ENCODE measurements around the gene COL6A3. TPM values are rescaled to one million over a fixed set of nuclear protein-coding genes. Genes with fewer than 3 reads are reported as not detected.

Gene COL6A3
- total RNA-seq, 1 experiment from 2014 or later = 1.2 TPM

GRCh38 chr2:237295889-237296480 is 118.0 kb downstream of the COL6A3 start:
- peaks cover 40 to 56% of the 10 kb centered on the region in 2 experiments for H3K4me1 ChIP-seq (ENCODE audit: control insufficient read depth in 1 of 2, insufficient read depth in 2 of 2, low read length in 2 of 2)
- ATAC-seq (no peak), DNase-seq (ENCODE audit: low read depth, low spot score) (no peak)
- BruUV-seq (replicated peaks) = no TSS peak
- ChIA-PET RAD21 (ENCODE audit: low non-redundant PET in 1 of 2, low total read pairs in 2 of 2, uncharacterized antibody in 2 of 2, unreplicated experiment in 2 of 2) (no interaction called here), POLR2A (no interaction called here), CTCF (no interaction called here)
- H3K27ac ChIP-seq (ENCODE audit: low read depth, low read length) = no peak overlapping the region
- H3K9me3 ChIP-seq (ENCODE audit: control insufficient read depth in 1 of 2, insufficient read depth in 1 of 2, low read depth in 1 of 2, low read length in 2 of 2) = no peaks in the 10 kb centered on the region
- H3K9ac ChIP-seq (ENCODE audit: low read length) = no peak overlapping the region
- H3K79me2 ChIP-seq (ENCODE audit: insufficient read depth, low read length) = no peaks in the 10 kb centered on the region
- no peaks in the 10 kb centered on the region for H4K20me1 ChIP-seq (ENCODE audit: insufficient read depth)
- peak; percentile 47 for TF ChIP-seq POLR2A (IDR thresholded peaks at IDR 0.05; ENCODE audit: borderline replicate concordance, extremely low read depth, insufficient read depth, insufficient read length)
- no peak for TF ChIP-seq EGR1 (IDR thresholded peaks at IDR 0.05; ENCODE audit: low read depth)
- H3K4me2 ChIP-seq (ENCODE audit: low read length) = no peak overlapping the region
- no peak overlapping the region for H3K4me3 ChIP-seq (replicated peaks in 1 of 2; ENCODE audit: low read depth in 1 of 2, low read length in 2 of 2)
- H3K36me3 ChIP-seq (ENCODE audit: control insufficient read depth in 1 of 2, insufficient read depth in 2 of 2, low read length in 2 of 2) = no peaks in the 10 kb centered on the region
- no peaks in the 10 kb centered on the region for H3K9me2 ChIP-seq (ENCODE audit: insufficient read depth)
- intact Hi-C loops (cut with micrococcal nuclease) = no loop called here
- H3K27me3 ChIP-seq (ENCODE audit: insufficient read depth, low read length) = no peaks in the 10 kb centered on the region; the same call in 1 of the 2 replicates
- no peak overlapping the region for H2AFZ ChIP-seq (ENCODE audit: low read depth, low read length, poor library complexity, severe bottlenecking)

DNA sequence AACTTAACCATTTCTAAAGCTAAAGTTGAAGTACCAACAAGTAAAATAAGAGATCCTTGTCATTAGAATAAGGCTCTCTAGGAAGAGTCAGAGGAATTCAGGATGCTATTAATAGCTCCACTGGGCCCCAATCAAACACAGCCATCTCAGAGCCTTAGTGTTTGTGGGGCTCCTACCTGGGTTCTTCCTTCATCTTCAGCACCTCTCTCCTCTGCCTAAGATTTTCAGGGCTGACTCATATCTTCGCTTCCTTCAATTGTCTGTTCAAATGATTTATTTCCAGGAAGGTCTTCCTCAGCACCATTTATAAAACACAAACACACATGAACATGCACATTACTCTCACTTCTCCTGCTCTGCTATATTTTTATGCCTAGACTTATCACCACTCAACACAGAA is 119.5 kb downstream of the COL6A3 start:
- H3K9ac ChIP-seq (ENCODE audit: low read length) = no peak overlapping the region
- ChIA-PET RAD21 (ENCODE audit: low non-redundant PET in 1 of 2, low total read pairs in 2 of 2, uncharacterized antibody in 2 of 2, unreplicated experiment in 2 of 2) (no interaction called here), POLR2A (no interaction called here), CTCF (no interaction called here)
- H3K4me3 ChIP-seq (replicated peaks in 1 of 2; ENCODE audit: low read depth in 1 of 2, low read length in 2 of 2) = no peak overlapping the region
- no peaks in the 10 kb centered on the region; the same call in 1 of the 2 replicates for H3K27me3 ChIP-seq (ENCODE audit: insufficient read depth, low read length)
- H3K4me2 ChIP-seq (ENCODE audit: low read length) = no peak overlapping the region
- peaks cover 29 to 52% of the 10 kb centered on the region in 2 experiments for H3K4me1 ChIP-seq (ENCODE audit: control insufficient read depth in 1 of 2, insufficient read depth in 2 of 2, low read length in 2 of 2)
- H3K36me3 ChIP-seq (ENCODE audit: control insufficient read depth in 1 of 2, insufficient read depth in 2 of 2, low read length in 2 of 2) = no peaks in the 10 kb centered on the region
- H3K9me2 ChIP-seq (ENCODE audit: insufficient read depth) = no peaks in the 10 kb centered on the region
- BruUV-seq (replicated peaks) = no TSS peak
- no peak for DNase-seq (ENCODE audit: low read depth, low spot score)
- H3K79me2 ChIP-seq (ENCODE audit: insufficient read depth, low read length) = no peaks in the 10 kb centered on the region
- H3K27ac ChIP-seq (ENCODE audit: low read depth, low read length) = no peak overlapping the region
- no peak overlapping the region for H2AFZ ChIP-seq (ENCODE audit: low read depth, low read length, poor library complexity, severe bottlenecking)
- intact Hi-C loops (cut with micrococcal nuclease) = no loop called here
- no peaks in the 10 kb centered on the region for H4K20me1 ChIP-seq (ENCODE audit: insufficient read depth)
- TF ChIP-seq YY1 (IDR thresholded peaks at IDR 0.05; ENCODE audit: extremely low read depth, insufficient replicate concordance, low read depth, low read length) = no peak
- TF ChIP-seq EZH2phosphoT487 (IDR thresholded peaks at IDR 0.05; ENCODE audit: borderline replicate concordance) = no peak
- TF ChIP-seq POLR2A (IDR thresholded peaks at IDR 0.05; ENCODE audit: borderline replicate concordance, extremely low read depth, insufficient read depth, insufficient read length) = no peak
- no peaks in the 10 kb centered on the region for H3K9me3 ChIP-seq (ENCODE audit: control insufficient read depth in 1 of 2, insufficient read depth in 1 of 2, low read depth in 1 of 2, low read length in 2 of 2)
- no peak for ATAC-seq
